Thyroid gland (tissue), 4 donors: Measurements from ENCODE around the gene CECR2.

Source experiments
- POLR2A ChIP-seq, 2 donors: fragments of 450-650 bp; IDR thresholded peaks; one replicate each; pipeline ENCODE4 v1.6.1; 2017; ENCODE audit warnings: antibody characterized with exemption in 2 of 2, mild to moderate bottlenecking in 2 of 2, moderate library complexity in 1 of 2
- TF ChIP-seq, protein P1 (sequence below), 6 experiments: fragments of 200-600 bp in 3 of 6; fragments of 450-650 bp in 3 of 6; sonication (generic) in 3 of 6; IDR thresholded peaks; one replicate each; pipeline ENCODE4 v1.5.1; 2016 to 2019; ENCODE audit warnings: antibody characterized with exemption in 6 of 6, mild to moderate bottlenecking in 2 of 6, inconsistent platforms in 1 of 6, moderate library complexity in 1 of 6

DNA sequence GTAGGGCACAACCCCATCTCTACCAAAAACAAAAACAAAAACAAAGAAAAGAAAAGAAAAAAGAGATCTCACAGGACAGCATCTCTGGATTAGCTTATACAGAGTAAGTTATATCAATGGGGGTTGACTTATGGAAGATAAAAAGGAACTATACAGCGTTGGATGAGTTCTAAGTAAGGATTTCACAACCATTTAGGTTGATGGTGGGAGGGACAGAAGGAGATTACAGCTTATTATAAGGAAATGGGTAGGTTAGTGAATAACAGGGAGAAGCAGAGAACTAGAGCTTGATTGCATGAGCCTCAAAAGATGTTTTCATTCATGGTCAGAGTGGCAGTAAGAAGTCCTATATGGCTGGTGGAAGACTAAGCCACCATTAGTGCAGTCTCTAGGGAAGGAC is 60.3 kb downstream of the CECR2 start:
- no peak for TF ChIP-seq POLR2A (IDR thresholded peaks at IDR 0.05)
- TF ChIP-seq, protein P1, sequence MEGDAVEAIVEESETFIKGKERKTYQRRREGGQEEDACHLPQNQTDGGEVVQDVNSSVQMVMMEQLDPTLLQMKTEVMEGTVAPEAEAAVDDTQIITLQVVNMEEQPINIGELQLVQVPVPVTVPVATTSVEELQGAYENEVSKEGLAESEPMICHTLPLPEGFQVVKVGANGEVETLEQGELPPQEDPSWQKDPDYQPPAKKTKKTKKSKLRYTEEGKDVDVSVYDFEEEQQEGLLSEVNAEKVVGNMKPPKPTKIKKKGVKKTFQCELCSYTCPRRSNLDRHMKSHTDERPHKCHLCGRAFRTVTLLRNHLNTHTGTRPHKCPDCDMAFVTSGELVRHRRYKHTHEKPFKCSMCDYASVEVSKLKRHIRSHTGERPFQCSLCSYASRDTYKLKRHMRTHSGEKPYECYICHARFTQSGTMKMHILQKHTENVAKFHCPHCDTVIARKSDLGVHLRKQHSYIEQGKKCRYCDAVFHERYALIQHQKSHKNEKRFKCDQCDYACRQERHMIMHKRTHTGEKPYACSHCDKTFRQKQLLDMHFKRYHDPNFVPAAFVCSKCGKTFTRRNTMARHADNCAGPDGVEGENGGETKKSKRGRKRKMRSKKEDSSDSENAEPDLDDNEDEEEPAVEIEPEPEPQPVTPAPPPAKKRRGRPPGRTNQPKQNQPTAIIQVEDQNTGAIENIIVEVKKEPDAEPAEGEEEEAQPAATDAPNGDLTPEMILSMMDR (IDR thresholded peaks at IDR 0.05) = no peak
